Testis (tissue), 3 donors: ENCODE data around the gene DHX16. TPM values are rescaled to one million over a fixed set of nuclear protein-coding genes. Genes with fewer than 3 reads are reported as not detected.

Source experiments
- DNase-seq: peaks from one replicate; pipeline ENCODE4 v3.0.0-alpha.2; 2019
- H3K27ac ChIP-seq, 2 donors: fragments of 200-600 bp; sonication (generic); one replicate each; pipeline ENCODE4 v1.5.1; 2019
- H3K27me3 ChIP-seq: fragments of 200-600 bp; sonication (generic); one replicate; pipeline ENCODE4 v1.5.1; 2019
- H3K36me3 ChIP-seq: fragments of 200-600 bp; sonication (generic); one replicate; pipeline ENCODE4 v1.5.1; 2017; ENCODE audit warnings: low read depth; ENCODE audit errors: missing control alignments
- H3K4me1 ChIP-seq: fragments of 200-600 bp; sonication (generic); one replicate; pipeline ENCODE4 v1.5.1; 2019
- H3K4me3 ChIP-seq, 2 donors: fragments of 200-600 bp; sonication (generic); one replicate each; pipeline ENCODE4 v1.5.1; 2017 to 2019
- H3K9me3 ChIP-seq: fragments of 200-600 bp; sonication (generic); one replicate; pipeline ENCODE4 v1.5.1; 2017
- POLR2A ChIP-seq: fragments of 450-650 bp; IDR thresholded peaks from one replicate; pipeline ENCODE4 v1.6.1; 2017; ENCODE audit warnings: antibody characterized with exemption, mild to moderate bottlenecking, moderate library complexity
- WGBS, 2 donors: methylation state at CpG; one replicate each; pipeline ENCODE4 v1.1.5; 2018; 5-methylcytosine and 5-hydroxymethylcytosine counted together
- intact Hi-C: fragments of 100-400 bp; cut with DNase I; formaldehyde crosslinking; loops from one replicate; pipeline ENCODE4 v1.15.1; 2023; ENCODE audit warnings: low total_unique reads
- polyA plus RNA-seq: library from polyadenylated mRNA; stranded (reverse); fragments of 350-450 nt; fragmentation: Illumina TruSeq; extraction: RNeasy Lipid Tissue Mini Kit (QIAGEN cat#74804); gene quantifications from one replicate; pipeline ENCODE4 v1.2.3, GENCODE V29; 2014; ENCODE audit warnings: low read depth, low replicate concordance; ENCODE audit not compliant: insufficient read depth
- total RNA-seq, 2 donors: library from RNA; depleted of rRNA; stranded (reverse); fragments of >200 nt; gene quantifications; one replicate each; pipeline ENCODE4 v1.2.3, GENCODE V29; 2016
- TF ChIP-seq, protein P1 (sequence below), 3 experiments: fragments of 450-650 bp in 2 of 3; fragments of 200-600 bp in 1 of 3; sonication (generic) in 1 of 3; IDR thresholded peaks; one replicate each; pipeline ENCODE4 v1.5.1; 2016 to 2019; ENCODE audit warnings: antibody characterized with exemption in 3 of 3, mild to moderate bottlenecking in 2 of 3, moderate library complexity in 1 of 3

Gene DHX16
- total and polyA plus RNA-seq, 3 donors from 2014 or later, result 68.0 to 109 (median 68.0) TPM

DNA sequence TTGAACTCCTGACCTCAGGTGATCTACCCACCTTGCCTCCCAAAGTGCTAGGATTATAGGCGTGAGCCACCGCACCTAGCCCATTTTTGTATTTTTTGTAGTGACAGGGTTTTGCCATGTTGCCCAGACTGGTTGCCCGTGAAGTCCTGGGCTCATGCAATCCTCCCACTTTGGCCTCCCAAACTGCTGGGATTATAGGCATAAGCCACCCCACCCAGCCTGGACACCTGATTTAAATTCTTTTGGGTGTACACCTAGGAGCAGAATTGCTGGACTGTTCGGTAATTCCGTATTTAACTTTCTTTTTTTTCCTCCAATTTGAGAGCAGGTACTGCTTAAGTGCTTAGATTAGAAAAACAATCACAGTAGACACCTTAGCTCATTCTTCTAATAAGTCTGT lies 23.6 kb upstream of the DHX16 start:
- Histone ChIP-seq H3K9me3 (no peaks in the 10 kb centered on the region), H3K27me3 (no peaks in the 10 kb centered on the region), H3K27ac (no peak overlapping the region), H3K4me3 (no peak overlapping the region), H3K36me3 (no peaks in the 10 kb centered on the region), H3K4me1 (peaks cover 8% of the 10 kb centered on the region)
- DNase-seq, result no peak
- WGBS, 2 donors, result 94 to 95% methylated on average over 5 of the region's 5 CpGs
- TF ChIP-seq POLR2A, result no peak
- TF ChIP-seq, protein P1, sequence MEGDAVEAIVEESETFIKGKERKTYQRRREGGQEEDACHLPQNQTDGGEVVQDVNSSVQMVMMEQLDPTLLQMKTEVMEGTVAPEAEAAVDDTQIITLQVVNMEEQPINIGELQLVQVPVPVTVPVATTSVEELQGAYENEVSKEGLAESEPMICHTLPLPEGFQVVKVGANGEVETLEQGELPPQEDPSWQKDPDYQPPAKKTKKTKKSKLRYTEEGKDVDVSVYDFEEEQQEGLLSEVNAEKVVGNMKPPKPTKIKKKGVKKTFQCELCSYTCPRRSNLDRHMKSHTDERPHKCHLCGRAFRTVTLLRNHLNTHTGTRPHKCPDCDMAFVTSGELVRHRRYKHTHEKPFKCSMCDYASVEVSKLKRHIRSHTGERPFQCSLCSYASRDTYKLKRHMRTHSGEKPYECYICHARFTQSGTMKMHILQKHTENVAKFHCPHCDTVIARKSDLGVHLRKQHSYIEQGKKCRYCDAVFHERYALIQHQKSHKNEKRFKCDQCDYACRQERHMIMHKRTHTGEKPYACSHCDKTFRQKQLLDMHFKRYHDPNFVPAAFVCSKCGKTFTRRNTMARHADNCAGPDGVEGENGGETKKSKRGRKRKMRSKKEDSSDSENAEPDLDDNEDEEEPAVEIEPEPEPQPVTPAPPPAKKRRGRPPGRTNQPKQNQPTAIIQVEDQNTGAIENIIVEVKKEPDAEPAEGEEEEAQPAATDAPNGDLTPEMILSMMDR (IDR thresholded peaks at IDR 0.05), result no peak
- intact Hi-C loops, result no loop called here

DNA sequence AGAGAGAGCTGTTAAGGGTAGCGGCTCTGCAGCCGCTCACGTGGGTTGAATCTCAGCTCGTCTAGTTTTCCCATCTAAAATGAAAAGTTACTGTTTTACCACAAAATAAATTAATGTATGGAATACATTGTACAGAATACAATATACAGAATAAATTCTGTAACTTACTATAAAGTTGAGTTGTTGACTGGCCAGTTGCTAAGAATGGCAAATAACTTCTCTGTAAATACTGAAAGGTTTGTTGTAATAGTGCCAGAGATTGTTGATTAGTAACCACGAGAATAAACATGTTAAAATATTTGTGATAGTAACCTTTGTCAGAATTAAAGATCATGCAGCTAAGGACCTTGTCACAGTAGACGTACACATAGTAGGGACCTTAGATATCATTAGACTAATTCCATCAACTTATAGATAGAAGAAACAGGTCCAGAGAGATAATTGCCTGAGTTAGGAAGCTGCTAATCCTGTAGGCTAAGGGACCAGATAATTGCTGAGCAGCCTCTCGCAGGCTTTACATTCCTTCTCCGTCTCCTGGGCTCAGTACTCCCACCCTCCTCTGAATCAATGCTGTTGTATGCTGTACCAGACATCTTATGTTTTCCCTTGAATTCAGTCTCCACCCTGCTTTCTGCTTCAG lies 18.5 kb upstream of the DHX16 start:
- Histone ChIP-seq H3K36me3 (no peaks in the 10 kb centered on the region), H3K4me1 (peaks cover 30% of the 10 kb centered on the region), H3K9me3 (no peaks in the 10 kb centered on the region), H3K27me3 (no peaks in the 10 kb centered on the region), H3K4me3 (peak overlapping the region; percentile 58 to 72), H3K27ac (peak overlapping the region; percentile 61 to 92)
- no peak for TF ChIP-seq POLR2A
- TF ChIP-seq, protein P1 (IDR thresholded peaks at IDR 0.05), result no peak
- intact Hi-C loops, result no loop called here
- 8 to 13% methylated on average over 8 of the region's 8 CpGs for WGBS, 2 donors
- no peak for DNase-seq

DNA sequence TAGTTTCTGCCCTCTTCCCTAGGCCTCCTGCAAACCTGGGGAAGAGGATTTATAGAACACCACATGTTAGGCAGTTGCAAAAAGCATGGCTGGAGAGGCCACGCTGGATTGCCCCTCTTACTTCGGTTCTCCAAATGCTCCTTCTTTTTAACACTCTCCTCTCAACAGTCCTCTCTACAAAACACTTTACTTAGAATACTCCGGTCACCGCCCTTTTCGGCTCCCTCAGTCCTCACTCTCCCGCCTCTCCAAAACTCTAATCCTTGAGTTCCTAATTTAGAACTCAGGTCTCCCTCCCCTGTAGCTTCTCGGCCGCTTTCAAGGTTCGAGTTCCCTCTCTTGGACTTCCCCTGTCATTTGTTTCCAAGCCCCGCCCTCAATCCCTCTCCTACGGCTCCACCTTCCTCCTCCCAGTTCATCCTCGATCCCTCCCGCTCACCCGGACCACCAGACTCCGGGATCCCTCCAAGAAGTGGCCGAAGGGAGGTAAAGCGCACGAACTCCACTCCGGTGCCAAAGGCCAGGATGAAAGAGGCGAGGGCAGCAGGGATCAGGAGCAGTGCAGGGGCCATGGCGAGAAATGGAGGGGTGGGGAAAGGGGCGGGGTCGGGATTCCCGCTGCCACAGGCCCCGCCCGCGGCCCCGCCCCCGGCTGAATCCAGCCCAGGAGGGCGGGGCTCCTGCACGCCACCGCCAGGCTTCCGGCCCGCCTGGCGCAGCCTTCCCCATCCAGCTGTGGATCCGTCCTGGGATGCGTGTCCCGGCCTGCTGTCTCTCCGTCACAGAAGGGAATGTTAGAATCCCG lies 17.8 kb upstream of the DHX16 start, which contains the start of gene NRM:
Gene NRM, minus strand, starts transcription at position 582 of the 805 bp plus-strand sequence. Its CDS starts 10 bp downstream, at position 572.
- no peaks in the 10 kb centered on the region for H3K27me3 ChIP-seq
- WGBS, 2 donors, result 1 to 2% methylated on average over 25 to 40 of the region's 40 CpGs
- TF ChIP-seq POLR2A, result no peak
- TF ChIP-seq, protein P1 (IDR thresholded peaks at IDR 0.05), result no peak
- peaks cover 33% of the 10 kb centered on the region for H3K4me1 ChIP-seq
- H3K4me3 ChIP-seq, result peak within 1 kb of the TSS; percentile 58 to 72
- DNase-seq, result peak; percentile 91
- intact Hi-C loops, result no loop called here
- H3K36me3 ChIP-seq, result no peaks in the 10 kb centered on the region
- peak within 1 kb of the TSS; percentile 61 to 92 for H3K27ac ChIP-seq
- no peaks in the 10 kb centered on the region for H3K9me3 ChIP-seq

DNA sequence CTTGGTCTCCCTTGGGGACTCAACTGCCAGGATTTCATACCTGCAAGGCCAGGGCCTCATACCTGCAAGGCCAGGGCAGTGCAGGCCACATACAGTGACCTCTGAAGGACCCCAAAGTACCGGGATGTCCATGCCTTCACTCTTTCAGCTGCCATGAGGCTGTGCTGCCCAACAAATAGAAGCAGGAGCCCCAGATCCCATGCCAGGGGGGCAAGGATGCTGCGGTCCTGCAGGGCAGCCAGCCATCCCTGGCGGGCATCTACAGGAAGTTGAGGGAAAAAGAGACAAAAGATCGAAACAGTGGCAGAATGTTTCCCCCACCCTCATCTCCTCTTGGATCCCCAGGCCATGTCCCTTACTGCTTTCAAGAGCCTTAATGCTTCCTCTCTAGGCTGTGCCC lies 17.2 kb upstream of the DHX16 start:
- peak overlapping the region in 1 of 2 donors; percentile 72 for H3K4me3 ChIP-seq
- H3K27me3 ChIP-seq, result no peaks in the 10 kb centered on the region
- H3K9me3 ChIP-seq, result no peaks in the 10 kb centered on the region
- no peaks in the 10 kb centered on the region for H3K36me3 ChIP-seq
- 30 to 50% methylated on average over 4 of the region's 4 CpGs for WGBS, 2 donors
- TF ChIP-seq, protein P1 (IDR thresholded peaks at IDR 0.05), result no peak
- no peak for TF ChIP-seq POLR2A
- intact Hi-C loops, result no loop called here
- no peak for DNase-seq
- H3K27ac ChIP-seq, result peak overlapping the region; percentile 61 to 92
- H3K4me1 ChIP-seq, result peaks cover 36% of the 10 kb centered on the region
